Daoy (cell line): ENCODE measurements around the gene PTGS2. TPM values are rescaled to one million over a fixed set of nuclear protein-coding genes. Genes with fewer than 3 reads are reported as not detected.
"Not testable (repeated sequence)": the region's sequence is repeated elsewhere in the genome, so short reads cannot be mapped to it uniquely, and the experiment has no call there.

Experiments used
- DNase-seq: peaks from one replicate; pipeline ENCODE4 v3.0.0-alpha.2; 2015; ENCODE audit warnings: low read depth
- total RNA-seq: library from RNA; depleted of rRNA; stranded (reverse); fragments of >200 nt; shearing (Covaris generic); gene quantifications from 2 replicates; pipeline ENCODE4 v1.2.3, GENCODE V29; 2014

Gene PTGS2
- total RNA-seq, 1 experiment from 2014 or later, result 12.5 TPM

DNA sequence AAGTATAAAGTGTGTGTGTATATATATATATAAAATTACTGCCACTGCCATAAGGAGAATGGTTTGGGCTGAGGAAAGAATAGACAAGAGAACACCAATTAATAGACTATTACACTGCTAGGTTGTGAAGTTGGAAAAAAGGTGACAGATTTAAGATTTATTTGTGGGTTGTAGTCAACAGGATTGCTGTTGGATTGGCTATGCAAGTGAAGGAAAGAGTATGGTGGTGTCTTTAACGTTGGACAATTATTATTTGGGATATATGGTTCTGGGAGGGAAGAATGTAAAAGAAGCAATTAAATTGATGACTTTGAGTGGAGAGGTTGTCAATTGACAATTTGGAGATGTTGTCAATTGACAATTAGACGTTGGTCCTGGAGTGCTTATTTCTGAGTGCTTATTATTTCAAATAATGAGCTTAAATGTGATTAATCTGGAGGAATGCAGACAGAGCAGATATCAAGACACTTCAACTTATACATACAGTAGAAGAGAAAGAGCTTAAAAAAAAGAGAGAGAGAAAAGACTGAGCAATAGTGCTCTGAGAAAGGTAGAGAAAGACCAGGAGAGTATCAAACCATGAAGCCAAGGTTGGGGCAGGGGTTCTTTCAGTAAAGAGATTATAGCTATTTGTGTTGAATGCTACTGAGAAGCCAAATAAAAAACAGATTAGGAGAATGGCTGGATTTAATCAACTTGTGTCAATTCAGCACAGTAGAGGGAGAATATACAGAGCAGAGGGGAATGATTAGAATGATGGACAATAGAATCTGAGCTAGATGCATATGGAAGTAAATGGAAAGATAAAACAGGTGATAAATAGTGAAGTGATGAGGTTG lies 9.7 kb downstream of the PTGS2 start:
- DNase-seq, result no peak

DNA sequence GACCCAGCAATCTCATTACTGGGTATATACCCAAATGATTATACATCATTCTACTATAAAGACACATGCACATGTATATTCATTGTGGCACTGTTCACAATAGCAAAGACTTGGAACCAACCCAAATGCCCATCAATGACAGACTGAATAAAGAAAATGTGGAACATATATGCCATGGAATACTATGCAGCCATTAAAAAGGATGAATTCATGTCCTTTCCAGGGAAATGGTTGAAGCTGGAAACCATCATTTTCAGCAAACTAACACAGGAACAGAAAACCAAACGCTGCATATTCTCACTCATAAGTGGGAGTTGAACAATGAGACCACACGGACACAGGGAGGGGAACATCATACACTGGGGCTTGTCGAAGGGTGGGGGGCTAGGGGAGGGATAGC lies 10.4 kb downstream of the PTGS2 start:
- DNase-seq, result not testable (repeated sequence)

DNA sequence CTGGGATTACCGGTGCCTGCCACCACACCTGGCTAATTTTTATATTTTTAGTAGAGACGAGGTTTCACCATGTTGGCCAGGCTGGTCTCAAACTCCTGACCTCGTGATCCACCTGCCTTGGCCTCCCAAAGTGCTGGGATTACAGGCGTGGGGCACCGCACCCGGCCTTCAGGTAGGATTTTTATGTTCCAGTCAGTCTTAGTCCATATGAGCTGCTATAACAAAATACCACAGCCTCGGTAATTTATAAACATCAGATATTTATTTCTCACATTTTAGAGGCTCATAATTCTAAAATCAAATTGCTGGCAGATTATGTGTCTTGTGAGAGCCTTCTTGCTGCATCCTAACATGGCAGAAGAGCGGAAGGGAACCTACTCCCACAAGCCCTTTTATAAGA lies 16.0 kb downstream of the PTGS2 start:
- not testable (repeated sequence) for DNase-seq

DNA sequence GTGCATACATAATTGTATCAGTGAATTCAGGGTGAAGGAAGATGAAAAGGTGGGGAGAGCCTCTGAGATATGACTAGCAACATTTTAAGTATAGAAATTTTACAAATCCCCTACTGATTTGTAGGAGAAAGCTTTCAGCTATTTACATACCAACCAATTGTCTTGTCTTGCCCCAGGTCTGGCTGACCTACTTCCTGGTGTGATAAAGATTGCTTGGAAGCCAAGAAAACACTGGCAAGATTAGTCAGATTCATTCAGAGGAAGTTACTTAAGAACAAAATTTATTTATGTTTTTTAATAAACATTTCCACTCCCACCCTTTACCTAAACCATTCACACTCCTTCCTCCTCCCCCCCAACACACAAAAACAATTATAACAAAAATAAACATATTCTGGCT lies 17.5 kb downstream of the PTGS2 start:
- DNase-seq, result peak; percentile 23

DNA sequence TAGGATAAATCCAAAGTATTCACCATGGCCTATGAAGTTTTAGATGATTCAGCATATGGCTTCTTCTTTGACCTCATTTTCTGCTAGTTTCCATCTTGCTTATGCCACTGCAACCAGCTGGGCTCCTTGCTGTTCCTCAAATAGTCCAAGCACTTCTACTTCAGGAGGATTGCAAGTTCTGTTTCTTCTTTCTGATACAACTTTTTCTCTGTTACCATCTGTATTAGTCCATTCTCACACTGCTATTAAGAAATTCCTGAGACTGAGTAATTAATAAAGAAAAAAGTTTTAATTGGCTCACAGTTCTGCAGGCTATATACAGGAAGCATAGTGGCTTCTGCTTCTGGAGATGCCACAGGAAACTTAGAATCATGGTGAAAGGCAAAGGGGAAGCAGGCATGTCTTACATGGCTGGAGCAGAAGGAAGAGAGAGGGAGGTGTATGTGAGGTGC lies 20.3 kb downstream of the PTGS2 start:
- no peak for DNase-seq

DNA sequence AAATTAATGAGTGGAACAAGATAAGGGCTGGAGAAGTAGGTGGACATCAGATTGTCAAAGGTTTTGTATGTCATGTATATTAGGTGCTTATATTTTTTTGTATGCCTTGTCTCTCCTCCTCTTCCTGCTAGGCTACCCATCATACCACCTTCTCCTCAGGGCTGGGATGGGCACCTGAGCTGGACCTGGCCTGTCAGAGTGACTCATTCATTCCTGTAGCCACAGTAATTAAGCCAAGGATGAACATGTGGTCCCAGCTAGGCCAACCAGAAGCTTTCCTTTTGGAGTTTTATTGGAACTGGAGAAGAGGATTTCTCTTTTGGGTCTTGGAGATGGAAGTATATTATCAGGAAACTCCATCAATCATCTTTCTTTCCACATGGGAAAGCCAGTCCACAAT lies 21.2 kb downstream of the PTGS2 start:
- no peak for DNase-seq

DNA sequence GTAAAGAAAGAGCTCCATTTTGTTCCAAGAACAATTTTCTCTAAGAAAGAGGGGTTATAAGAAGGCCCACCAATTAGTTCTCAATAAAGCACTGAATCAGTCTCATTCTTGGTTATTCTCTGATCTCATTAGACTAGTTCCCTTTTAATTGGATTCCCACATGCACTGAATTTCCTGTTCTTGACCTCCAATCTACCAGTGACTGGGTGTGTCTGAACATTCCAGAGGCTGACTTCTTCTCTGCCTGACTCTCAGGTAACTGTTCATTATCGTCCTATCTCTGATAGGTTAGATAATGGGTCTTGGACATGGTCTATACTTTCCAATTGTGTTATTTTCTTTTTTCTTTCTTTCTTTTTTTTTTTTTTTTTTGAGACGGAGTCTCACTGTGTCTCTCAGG lies 22.7 kb downstream of the PTGS2 start:
- DNase-seq, result no peak

DNA sequence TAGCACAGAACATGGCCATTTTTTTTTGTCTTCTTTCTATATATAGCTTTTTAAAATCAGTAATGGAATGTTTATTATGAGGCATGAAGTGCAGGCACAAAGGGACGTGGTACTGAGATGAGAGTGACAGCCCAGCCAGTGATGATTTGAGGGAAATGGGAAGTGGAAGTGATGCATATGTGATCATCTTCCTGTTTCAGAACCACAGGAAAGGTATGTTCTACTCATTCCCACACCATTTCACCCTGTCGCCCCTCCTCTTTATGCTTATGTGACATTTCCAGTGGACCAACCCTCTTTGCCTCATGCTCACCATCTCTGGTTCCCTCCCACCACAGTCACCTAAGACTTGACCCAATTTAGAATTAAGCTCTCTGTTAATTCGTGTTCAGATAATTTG lies 24.3 kb downstream of the PTGS2 start:
- peak; percentile 14 for DNase-seq

DNA sequence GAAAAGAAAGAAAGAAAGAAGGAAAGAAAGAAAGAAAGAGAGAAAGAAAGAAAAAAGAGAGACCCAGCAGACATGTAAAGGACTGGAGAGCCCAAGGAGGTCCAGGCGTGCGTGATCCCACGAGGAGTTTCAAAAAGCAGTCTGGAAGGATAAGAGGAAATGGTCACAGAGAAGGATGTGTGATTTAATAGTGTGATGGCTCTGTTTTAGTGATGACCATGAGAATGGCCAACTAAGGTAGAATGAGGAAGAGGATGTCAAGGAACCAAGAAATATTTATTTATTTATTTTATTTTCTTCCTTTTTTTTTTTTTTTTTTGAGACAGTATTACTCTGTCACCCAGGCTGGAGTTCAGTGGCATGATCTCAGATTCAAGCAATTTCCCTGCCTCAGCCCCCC lies 25.5 kb downstream of the PTGS2 start:
- DNase-seq, result no peak

DNA sequence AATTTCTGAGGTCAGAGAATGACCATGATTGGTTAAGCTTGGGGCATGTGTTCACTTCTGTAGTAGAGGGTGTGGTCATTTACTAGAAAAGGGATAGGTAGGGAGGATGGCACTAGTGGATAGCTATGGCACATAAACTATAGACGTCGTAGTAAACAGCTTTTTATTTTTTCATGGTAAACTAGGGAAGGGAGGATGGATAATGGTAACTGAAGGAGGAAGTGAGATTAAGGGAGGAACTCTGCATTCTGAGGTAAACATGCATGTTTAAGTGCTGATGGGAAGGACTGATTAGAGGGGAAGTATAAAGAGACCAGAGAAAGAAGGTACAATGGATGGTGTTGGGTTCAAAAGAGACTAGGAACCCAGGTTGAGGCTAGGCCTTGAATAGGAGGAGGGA lies 26.9 kb downstream of the PTGS2 start:
- DNase-seq, result no peak

DNA sequence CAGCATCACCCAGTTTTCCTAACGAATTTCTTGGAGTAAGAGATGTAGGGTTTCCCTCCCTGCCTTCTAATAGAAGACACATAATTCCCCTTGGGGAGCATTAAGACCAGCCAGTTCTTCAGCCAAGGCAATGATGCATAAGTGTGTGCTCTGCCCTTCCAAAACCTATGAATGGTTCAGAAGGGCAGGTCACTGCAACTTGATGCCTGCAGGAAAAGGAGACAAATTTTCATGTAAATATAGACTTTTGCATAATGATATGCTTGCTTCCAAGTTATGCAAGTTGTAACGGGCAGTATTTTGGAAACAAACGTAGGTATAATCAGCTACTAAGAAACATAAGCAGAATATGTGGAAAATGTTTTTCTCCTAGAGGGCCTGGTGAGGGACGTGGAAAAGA lies 31.6 kb downstream of the PTGS2 start:
- no peak for DNase-seq

DNA sequence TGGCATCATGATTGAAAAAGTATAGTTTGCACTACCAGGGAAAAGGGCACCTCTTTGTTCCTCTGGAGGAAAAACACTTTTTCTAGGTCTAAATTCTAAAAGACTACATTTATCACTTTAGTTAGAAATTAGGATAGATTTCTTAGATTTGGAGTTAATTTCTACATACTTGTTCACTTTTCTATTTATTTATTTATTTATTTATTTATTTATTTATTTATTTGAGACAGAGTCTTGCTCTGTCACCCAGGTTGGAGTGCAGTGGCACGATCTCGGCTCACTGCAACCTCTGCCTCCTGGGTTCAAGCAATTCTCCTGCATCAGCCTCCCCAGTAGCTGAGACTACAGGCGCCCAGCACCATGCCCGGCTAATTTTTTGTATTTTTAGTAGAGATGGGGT lies 32.2 kb downstream of the PTGS2 start:
- not testable (repeated sequence) for DNase-seq

DNA sequence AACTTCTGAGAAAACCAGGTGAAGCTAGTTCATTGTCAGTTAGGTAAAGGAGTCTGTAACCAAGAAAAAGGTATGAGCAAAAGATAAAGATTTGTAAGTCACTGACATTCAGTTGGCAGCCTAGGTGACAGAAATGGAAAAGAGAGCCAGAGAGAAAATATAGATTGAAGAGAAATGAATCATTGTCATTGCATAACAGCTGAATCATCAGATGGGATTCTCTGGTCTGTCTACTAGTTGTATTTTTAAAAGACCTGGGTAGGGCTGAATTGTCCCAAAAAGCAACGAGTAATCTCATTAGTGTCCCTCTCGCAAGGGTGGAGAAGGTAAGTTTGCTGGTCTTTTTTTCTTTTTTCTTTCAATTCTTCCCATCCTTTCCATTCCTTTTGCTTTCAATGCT lies 36.6 kb downstream of the PTGS2 start:
- no peak for DNase-seq

DNA sequence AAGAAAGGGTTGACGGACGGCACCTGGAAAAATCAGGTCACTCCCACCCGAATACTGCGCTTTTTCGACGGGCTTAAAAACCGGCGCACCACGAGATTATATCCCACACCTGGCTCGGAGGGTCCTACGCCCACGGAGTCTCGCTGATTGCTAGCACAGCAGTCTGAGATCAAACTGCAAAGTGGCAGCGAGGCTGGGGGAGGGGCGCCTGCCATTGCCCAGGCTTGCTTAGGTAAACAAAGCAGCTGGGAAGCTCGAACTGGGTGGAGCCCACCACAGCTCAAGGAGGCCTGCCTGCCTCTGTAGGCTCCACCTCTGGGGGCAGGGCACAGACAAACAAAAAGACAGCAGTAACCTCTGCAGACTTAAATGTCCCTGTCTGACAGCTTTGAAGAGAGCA lies 42.7 kb downstream of the PTGS2 start:
- DNase-seq, result not testable (repeated sequence)

DNA sequence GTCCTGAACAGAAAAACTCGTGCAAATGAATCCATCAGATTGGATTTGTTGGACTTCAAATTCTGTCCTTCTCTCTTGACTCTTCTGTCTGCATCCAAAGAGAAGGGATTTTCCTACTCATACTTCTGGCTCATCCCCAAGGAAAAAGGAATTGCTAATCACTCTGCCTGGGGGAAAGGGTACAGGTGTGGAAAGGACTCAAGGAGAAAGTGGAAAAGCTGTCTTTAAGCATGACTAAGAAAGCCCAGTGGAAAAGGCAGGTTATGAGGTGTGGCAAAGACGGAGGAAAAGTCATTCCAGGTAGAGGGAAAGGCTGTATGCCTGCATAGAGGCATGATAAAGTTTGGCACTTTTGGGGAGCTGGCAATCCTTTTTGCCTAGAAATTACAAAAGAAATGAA lies 43.4 kb downstream of the PTGS2 start:
- DNase-seq, result no peak

DNA sequence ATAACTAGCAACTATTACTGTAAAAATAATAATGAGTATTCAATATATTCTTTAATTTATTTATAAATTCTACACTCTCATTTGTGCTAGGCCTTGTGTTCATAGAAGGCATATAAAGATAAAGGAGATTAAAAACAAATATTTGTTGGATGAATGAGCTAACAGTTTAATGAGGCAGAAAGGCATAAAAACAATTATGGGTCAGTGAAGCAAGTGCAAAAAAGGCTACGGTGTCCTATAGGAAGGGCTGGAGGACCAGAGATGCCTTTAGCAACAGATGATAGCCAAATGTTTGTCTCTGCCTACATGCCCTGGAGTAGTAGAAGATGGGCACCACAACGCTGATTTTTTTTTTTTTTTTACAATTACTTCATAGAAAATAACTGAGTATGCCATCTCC lies 45.7 kb downstream of the PTGS2 start:
- no peak for DNase-seq

DNA sequence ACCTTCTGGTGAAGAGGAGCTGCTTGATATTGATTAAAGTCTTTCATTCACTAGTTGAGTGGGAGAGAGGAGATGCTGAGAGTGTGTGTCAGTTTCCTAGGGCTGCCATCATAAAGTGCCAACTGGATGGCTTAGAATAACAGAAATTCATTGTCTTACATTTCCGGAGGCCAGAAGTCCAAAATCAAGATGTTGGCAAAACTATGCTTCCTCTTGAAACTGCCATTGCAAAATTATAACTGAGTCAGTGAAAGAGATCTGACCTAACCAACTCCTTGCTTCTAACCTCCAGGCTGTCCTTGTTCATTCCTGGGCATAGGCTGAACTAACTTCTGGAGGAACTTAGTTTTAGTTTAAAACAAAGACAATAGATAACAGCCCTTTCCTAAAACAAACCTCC lies 47.1 kb downstream of the PTGS2 start:
- no peak for DNase-seq

DNA sequence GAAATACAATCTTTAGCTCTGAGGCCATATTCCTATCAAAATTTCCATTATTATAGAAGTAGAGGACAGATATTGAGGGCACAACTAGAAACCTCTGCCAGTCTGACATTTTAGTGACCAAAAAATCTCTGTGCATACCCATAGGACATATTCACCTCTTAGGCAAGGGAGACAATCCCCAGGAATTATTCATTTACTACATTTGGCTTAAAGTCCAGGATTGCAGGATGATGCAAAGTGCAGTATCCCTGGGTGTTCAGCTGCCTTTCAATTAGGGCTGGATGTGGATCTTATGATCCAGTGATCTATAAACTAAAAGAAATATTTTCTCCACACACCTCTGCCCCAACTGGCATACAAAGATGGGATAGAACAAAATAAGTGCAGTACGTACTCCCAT lies 50.9 kb downstream of the PTGS2 start:
- DNase-seq, result no peak

DNA sequence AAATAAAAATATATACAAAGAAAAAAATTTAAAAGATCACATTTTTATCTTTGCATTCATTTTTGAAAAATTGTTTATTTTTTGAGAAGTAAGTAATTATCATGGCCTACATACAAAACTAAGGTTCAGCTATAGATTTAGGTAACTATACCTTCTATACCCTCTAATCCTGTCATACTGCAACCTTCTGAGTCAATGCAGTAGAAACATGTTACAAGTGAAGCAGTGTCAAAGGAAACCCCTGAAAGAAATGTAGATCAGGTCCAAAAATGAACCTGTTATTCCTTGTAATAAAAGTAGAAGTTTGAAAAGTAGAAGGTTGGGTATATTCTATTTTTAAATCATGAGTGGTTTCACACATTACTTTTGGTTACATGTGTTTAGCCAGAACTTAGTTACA lies 51.3 kb downstream of the PTGS2 start:
- no peak for DNase-seq

DNA sequence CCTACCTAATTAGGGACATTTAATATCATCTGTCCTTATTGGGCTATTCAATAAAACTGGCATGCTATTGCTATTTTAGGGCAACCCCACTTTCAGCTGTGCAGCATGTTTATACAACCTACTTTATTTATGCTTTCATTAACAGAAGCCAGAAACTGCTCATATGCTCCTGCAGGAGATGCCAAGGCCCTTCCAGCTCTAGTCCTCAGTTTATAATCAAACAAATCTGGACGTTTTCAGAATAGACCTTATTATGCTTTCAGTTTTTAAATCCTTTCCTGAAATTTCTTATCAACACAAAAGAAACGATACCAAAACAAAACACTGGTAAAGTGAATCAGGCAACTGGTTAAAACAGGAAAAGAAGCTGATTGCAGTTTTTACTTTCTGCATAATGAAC lies 53.2 kb downstream of the PTGS2 start:
- no peak for DNase-seq

DNA sequence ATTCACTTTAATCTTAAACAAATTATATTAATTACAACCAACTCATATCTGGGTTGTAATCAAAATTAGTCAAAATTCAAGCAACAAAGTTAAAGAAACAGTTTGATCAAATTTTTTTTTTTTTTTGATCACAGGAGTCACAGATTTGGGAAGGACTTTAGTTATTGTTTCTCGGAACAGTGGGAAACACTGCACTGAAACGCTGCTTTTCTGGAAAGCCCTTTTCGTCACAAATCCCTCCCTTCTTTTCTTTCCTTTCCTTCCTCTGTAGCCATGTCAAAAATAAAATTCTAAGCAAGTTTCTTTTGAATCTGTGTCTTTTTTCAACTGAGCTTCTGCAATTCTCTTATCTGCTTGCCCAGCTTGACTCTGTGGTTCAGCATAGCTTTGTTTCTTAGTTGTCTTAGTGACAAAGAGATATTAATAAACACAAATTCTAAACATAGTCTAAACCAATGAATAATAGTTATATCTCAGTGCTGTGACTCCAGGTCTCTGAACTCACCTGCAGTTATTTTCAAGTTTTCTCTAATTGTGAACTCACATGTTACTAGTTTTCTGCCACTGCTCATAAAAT lies 53.8 kb downstream of the PTGS2 start:
- DNase-seq, result no peak

DNA sequence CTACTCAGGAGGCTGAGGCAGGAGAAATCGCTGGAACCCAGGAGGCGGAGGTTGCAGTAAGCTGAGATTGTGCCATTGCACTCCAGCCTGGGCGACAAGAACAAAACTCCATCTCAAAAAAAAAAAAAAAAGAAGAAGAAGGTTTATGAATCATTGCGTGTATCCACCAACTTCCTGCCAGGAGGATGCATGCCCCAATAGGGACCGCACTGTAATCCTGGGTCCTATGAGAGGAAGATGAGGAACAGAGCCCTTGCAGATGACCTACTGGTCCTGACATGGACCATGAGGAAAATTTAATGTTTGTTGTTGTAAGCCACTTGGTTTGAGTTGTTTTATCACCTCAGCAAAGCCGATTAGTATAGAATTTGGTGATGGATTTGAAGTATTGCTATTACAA lies 56.7 kb downstream of the PTGS2 start:
- no peak for DNase-seq
